K562 (cell line): ENCODE results near the gene CD9. TPM values are rescaled to one million over a fixed set of nuclear protein-coding genes. Genes with fewer than 3 reads are reported as not detected.

ENCODE experiments used
- ARID3B ChIP-seq: fragments of 250-450 bp; sonication (Bioruptor Pico); IDR thresholded peaks from 2 replicates; pipeline ENCODE4 v1.4.0; 2020; ENCODE audit warnings: borderline replicate concordance
- CHCHD3 ChIP-seq: fragments of 250-450 bp; sonication (Bioruptor Pico); IDR thresholded peaks from 2 replicates; pipeline ENCODE4 v2.1.2; 2022; ENCODE audit warnings: mild to moderate bottlenecking
- CTCF ChIP-seq, 3 experiments: IDR thresholded peaks in 2 of 3; conservative IDR thresholded peaks in 1 of 3; 2 replicates each; pipeline ENCODE4 v1.5.1; 2011 to 2012; ENCODE audit warnings: low read length in 3 of 3, mild to moderate bottlenecking in 3 of 3, control low read depth in 2 of 3, improper control_type of control experiment in 1 of 3, inconsistent platforms in 1 of 3, low read depth in 1 of 3, mixed read lengths in 1 of 3, moderate library complexity in 1 of 3; ENCODE audit not compliant: insufficient read depth in 2 of 3
- HNRNPK ChIP-seq: fragments of 200-400 bp; formaldehyde crosslinking; IDR thresholded peaks from one replicate; pipeline ENCODE4 v1.6.1; 2018; ENCODE audit warnings: mild to moderate bottlenecking, low read depth, low read length; ENCODE audit not compliant: poor library complexity, severe bottlenecking
- RB1 ChIP-seq: fragments of 450-650 bp; IDR thresholded peaks from 2 replicates; pipeline ENCODE4 v1.6.1; 2017; ENCODE audit warnings: low read depth, mild to moderate bottlenecking
- RBM34 ChIP-seq: fragments of 200-400 bp; formaldehyde crosslinking; IDR thresholded peaks from 2 replicates; pipeline ENCODE4 v1.6.1; 2018; ENCODE audit warnings: low read length, borderline replicate concordance; ENCODE audit not compliant: insufficient read depth
- SMAD1 ChIP-seq: fragments of 150-350 bp; IDR thresholded peaks from 2 replicates; pipeline ENCODE4 v1.6.1; 2014; ENCODE audit warnings: low read length, low read depth; ENCODE audit not compliant: partially characterized antibody
- STAG1 ChIP-seq: sonication (generic); formaldehyde crosslinking; IDR thresholded peaks from 2 replicates; pipeline ENCODE4 v1.5.0; 2020; ENCODE audit warnings: missing genetic modification reagents, borderline replicate concordance
- polyA plus RNA-seq, 8 experiments: library from polyadenylated mRNA; depleted of rRNA in 4 of 8; stranded (reverse) in 5 of 8; unstranded in 3 of 8; fragments of >200 nt; fragmentation: Nextera tagmentation in 2 of 8; fragmentation: Illumina TruSeq in 1 of 8; extraction: Ambion mirVana in 2 of 8; extraction: Trizol in 1 of 8; gene quantifications; 2 replicates each; pipeline versions ENCODE4 v1.2.1 to v1.2.3, GENCODE V29; 2011 to 2014; ENCODE audit warnings: inconsistent platforms in 1 of 8, missing spikeins in 1 of 8
- total RNA-seq, 7 experiments: library from RNA; depleted of rRNA in 6 of 7; stranded (reverse); fragments of >200 nt in 6 of 7; fragmentation: Illumina TruSeq in 2 of 7; extraction: Trizol in 2 of 7; gene quantifications; 2 replicates each; pipeline versions ENCODE4 v1.2.1 to v1.2.3, GENCODE V29; 2011 to 2021; ENCODE audit warnings: low replicate concordance in 1 of 7
- TF ChIP-seq, protein P1 (sequence below): fragments of 250-450 bp; sonication (Bioruptor Pico); IDR thresholded peaks from 2 replicates; pipeline ENCODE4 v1.6.1; 2021; ENCODE audit warnings: mild to moderate bottlenecking
- TF ChIP-seq, protein P2 (sequence below): fragments of 450-650 bp; IDR thresholded peaks from 2 replicates; pipeline ENCODE4 v1.6.1; 2017; ENCODE audit warnings: antibody characterized with exemption, mild to moderate bottlenecking

The CD9 gene
- total and polyA plus RNA-seq, 9 of the 15 experiments (the other 6 are each of a cell fraction or from before 2014, with no cell fraction given) = 0.43 to 5.6 (median 0.62) TPM

DNA sequence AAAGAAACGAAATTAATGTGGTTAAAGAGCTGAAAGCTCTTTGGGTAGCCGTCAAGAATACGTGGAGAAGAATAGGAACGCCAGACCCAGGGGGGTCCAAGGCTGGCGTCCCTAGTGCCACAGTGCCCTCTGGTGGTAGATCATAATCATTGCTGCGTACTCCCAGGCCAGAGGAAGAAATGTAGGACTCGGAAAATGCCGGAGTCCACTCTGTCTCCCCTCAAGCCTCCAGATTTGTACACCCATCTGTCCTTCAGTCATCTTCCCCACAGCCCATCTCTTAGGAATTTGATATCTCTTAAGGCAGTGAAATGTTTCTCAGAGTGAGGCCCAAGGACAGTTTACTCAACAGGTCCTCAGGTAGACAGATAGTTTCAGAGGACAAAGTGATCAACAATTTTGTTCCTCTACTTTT is 84.9 kb downstream of the CD9 start (continued):
- peak; percentile 74; the same call in 1 of the 2 replicates for TF ChIP-seq RB1
- TF ChIP-seq CTCF (IDR thresholded peaks at IDR 0.05 in 2 of 3, conservative IDR thresholded peaks at IDR 0.05 in 1 of 3; ENCODE audit: insufficient read depth in 2 of 3, low read depth in 1 of 3, low read length in 3 of 3) = peak; percentile 83 to 92 (median 83)
- TF ChIP-seq STAG1 (CRISPR knock-in tag) = peak; percentile 92; the same call in 1 of the 2 replicates
- no peak for TF ChIP-seq ARID3B (CRISPR knock-in tag)
- TF ChIP-seq, protein P1, sequence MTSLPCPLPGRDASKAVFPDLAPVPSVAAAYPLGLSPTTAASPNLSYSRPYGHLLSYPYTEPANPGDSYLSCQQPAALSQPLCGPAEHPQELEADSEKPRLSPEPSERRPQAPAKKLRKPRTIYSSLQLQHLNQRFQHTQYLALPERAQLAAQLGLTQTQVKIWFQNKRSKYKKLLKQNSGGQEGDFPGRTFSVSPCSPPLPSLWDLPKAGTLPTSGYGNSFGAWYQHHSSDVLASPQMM = no peak
- TF ChIP-seq, protein P2, sequence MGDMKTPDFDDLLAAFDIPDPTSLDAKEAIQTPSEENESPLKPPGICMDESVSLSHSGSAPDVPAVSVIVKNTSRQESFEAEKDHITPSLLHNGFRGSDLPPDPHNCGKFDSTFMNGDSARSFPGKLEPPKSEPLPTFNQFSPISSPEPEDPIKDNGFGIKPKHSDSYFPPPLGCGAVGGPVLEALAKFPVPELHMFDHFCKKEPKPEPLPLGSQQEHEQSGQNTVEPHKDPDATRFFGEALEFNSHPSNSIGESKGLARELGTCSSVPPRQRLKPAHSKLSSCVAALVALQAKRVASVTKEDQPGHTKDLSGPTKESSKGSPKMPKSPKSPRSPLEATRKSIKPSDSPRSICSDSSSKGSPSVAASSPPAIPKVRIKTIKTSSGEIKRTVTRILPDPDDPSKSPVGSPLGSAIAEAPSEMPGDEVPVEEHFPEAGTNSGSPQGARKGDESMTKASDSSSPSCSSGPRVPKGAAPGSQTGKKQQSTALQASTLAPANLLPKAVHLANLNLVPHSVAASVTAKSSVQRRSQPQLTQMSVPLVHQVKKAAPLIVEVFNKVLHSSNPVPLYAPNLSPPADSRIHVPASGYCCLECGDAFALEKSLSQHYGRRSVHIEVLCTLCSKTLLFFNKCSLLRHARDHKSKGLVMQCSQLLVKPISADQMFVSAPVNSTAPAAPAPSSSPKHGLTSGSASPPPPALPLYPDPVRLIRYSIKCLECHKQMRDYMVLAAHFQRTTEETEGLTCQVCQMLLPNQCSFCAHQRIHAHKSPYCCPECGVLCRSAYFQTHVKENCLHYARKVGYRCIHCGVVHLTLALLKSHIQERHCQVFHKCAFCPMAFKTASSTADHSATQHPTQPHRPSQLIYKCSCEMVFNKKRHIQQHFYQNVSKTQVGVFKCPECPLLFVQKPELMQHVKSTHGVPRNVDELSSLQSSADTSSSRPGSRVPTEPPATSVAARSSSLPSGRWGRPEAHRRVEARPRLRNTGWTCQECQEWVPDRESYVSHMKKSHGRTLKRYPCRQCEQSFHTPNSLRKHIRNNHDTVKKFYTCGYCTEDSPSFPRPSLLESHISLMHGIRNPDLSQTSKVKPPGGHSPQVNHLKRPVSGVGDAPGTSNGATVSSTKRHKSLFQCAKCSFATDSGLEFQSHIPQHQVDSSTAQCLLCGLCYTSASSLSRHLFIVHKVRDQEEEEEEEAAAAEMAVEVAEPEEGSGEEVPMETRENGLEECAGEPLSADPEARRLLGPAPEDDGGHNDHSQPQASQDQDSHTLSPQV = no peak
- TF ChIP-seq SMAD1 = no peak
- TF ChIP-seq CHCHD3 (CRISPR knock-in tag) = no peak
- no peak for TF ChIP-seq RBM34
- TF ChIP-seq HNRNPK = no peak
